ENCODE results near the gene YTHDF2. TPM values are rescaled to one million over a fixed set of nuclear protein-coding genes. Genes with fewer than 3 reads are reported as not detected.
"Not testable (repeated sequence)": the region's sequence is repeated elsewhere in the genome, so short reads cannot be mapped to it uniquely, and the experiment has no call there.

Gene YTHDF2
- total and polyA plus RNA-seq, 7 donors = 30.3 to 55.1 (median 48.7) TPM

DNA sequence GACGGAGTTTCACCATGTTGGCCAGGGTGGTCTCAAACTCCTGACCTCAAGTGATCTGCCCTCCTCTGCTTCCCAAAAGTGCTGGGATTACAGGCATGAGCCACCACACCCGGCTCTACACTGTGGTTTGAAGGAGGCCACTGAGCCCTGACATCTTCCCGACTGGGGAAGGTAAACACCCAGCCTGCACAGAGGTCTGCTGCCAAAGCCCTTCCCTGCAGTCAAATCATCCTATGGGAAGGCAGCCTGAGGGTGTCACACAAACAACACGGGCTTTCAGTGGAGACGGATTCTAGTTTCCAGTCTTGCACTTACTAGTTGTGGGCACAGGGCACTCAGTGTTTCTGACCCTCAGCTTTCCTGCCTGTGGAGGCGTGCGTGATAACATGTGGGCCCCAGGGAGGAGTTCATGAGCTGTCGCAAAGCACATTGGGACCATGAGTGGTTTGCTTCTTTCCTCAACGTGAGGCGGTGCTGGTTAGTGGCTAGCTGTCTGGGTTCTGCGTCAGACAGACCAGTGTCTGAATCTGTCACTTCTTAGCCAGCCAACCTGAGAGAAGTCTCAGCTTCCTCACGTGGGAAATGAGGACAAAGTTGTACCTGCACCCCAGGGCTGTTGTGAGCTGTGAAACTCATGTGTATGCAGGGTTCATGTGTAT lies 53.8 kb downstream of the YTHDF2 start:
- TF ChIP-seq, protein P1, sequence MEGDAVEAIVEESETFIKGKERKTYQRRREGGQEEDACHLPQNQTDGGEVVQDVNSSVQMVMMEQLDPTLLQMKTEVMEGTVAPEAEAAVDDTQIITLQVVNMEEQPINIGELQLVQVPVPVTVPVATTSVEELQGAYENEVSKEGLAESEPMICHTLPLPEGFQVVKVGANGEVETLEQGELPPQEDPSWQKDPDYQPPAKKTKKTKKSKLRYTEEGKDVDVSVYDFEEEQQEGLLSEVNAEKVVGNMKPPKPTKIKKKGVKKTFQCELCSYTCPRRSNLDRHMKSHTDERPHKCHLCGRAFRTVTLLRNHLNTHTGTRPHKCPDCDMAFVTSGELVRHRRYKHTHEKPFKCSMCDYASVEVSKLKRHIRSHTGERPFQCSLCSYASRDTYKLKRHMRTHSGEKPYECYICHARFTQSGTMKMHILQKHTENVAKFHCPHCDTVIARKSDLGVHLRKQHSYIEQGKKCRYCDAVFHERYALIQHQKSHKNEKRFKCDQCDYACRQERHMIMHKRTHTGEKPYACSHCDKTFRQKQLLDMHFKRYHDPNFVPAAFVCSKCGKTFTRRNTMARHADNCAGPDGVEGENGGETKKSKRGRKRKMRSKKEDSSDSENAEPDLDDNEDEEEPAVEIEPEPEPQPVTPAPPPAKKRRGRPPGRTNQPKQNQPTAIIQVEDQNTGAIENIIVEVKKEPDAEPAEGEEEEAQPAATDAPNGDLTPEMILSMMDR (IDR thresholded peaks at IDR 0.05) = no peak
- no peak overlapping the region for H3K4me3 ChIP-seq
- H3K9me3 ChIP-seq = no peaks in the 10 kb centered on the region
- no peaks in the 10 kb centered on the region for H3K27me3 ChIP-seq (ENCODE audit: insufficient read depth in 3 of 3, low read length in 2 of 3)
- H3K4me1 ChIP-seq = peaks cover 9% of the 10 kb centered on the region
- H3K36me3 ChIP-seq (ENCODE audit: insufficient read depth in 1 of 2, low read depth in 1 of 2) = no peaks in the 10 kb centered on the region
- intact Hi-C loops (cut with DNase I) = no loop called here
- no peak overlapping the region for H3K27ac ChIP-seq
- ATAC-seq (no peak), DNase-seq (no peak)
- 71 to 78% (median 75%) methylated on average over 12 of the region's 12 CpGs for WGBS, 3 donors

DNA sequence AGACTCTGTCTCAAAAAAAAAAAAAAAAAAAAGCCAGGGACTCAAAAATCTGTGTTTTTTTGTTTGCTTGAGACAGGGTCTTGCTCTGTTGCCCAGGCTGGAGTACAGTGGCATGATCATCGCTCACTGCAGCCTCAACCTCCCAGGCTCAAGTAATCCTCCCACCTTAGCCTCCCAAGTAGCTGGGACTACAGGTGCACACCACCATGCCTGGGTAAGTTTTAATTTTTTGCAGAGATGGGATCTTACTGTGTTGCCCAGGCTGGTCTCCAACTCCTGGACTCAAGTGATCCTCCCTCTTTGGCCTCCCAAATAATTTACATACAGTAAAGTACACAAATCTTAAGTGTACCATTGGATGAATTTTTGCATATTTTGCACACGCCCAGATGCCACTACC lies 55.2 kb downstream of the YTHDF2 start:
- H3K27ac ChIP-seq; H3K36me3 ChIP-seq (ENCODE audit: insufficient read depth in 1 of 2, low read depth in 1 of 2); H3K9me3 ChIP-seq; intact Hi-C loops (cut with DNase I); DNase-seq; ATAC-seq; H3K27me3 ChIP-seq (ENCODE audit: insufficient read depth in 3 of 3, low read length in 2 of 3); H3K4me3 ChIP-seq; H3K4me1 ChIP-seq: not testable (repeated sequence)
- WGBS, 3 donors = 89 to 94% (median 94%) methylated on average over 2 of the region's 2 CpGs

DNA sequence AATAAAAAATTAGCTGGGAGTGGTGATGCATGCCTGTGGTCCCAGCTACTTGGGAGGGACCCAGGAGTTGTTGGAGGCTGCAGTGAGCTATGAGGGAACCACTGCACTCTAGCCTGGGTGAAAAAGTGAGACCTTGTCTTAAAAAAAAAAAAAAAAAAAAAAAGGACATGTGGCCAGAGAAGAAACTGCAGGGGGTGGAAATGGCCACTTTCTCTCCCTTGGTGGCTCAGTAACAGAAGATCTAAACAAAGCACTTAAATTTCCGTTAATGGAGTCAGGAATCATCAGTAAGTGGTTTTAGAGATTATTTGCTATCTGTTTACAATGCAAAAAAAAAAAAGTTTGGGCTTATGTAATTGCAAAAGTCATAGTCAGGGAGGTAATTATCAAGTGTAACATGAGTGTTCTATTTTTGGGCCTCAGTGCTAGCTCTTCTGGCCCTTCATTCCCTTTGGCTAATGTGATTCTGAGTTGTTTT lies 55.9 kb downstream of the YTHDF2 start:
- ATAC-seq (peak in 1 of 4 donors; percentile 41), DNase-seq (no peak)
- Histone ChIP-seq H3K36me3 (ENCODE audit: insufficient read depth in 1 of 2, low read depth in 1 of 2) (no peaks in the 10 kb centered on the region), H3K27me3 (ENCODE audit: insufficient read depth in 3 of 3, low read length in 2 of 3) (no peaks in the 10 kb centered on the region), H3K9me3 (no peaks in the 10 kb centered on the region), H3K4me1 (peaks cover 7% of the 10 kb centered on the region), H3K27ac (no peak overlapping the region), H3K4me3 (no peak overlapping the region)
- 62 to 83% (median 79%) methylated on average over 1 of the region's 1 CpG for WGBS, 3 donors
- intact Hi-C loops (cut with DNase I) = no loop called here
- TF ChIP-seq, protein P1 (IDR thresholded peaks at IDR 0.05) = no peak

DNA sequence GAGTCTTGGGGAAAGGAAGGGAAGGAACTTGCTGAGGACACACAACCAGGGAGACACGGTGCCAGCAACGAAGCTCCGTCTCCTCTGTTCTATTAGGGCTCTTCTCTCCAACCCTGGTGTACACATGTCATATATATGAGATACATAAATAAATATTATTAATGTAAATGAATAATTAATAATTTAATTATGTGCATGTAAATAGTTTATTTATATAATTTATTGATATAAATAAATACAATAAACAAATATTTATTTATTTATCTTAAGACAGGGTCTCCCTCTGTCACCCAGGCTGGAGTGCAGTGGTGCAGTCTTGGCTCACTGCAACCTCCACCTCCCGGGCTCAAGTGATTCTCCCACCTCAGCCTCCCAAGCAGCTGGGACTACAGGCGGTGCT lies 57.8 kb downstream of the YTHDF2 start:
- ATAC-seq; H3K4me3 ChIP-seq; H3K36me3 ChIP-seq (ENCODE audit: insufficient read depth in 1 of 2, low read depth in 1 of 2); H3K27ac ChIP-seq; DNase-seq; H3K4me1 ChIP-seq; H3K9me3 ChIP-seq; intact Hi-C loops (cut with DNase I); H3K27me3 ChIP-seq (ENCODE audit: insufficient read depth in 3 of 3, low read length in 2 of 3): not testable (repeated sequence)
- 91 to 94% (median 92%) methylated on average over 5 of the region's 5 CpGs for WGBS, 3 donors

DNA sequence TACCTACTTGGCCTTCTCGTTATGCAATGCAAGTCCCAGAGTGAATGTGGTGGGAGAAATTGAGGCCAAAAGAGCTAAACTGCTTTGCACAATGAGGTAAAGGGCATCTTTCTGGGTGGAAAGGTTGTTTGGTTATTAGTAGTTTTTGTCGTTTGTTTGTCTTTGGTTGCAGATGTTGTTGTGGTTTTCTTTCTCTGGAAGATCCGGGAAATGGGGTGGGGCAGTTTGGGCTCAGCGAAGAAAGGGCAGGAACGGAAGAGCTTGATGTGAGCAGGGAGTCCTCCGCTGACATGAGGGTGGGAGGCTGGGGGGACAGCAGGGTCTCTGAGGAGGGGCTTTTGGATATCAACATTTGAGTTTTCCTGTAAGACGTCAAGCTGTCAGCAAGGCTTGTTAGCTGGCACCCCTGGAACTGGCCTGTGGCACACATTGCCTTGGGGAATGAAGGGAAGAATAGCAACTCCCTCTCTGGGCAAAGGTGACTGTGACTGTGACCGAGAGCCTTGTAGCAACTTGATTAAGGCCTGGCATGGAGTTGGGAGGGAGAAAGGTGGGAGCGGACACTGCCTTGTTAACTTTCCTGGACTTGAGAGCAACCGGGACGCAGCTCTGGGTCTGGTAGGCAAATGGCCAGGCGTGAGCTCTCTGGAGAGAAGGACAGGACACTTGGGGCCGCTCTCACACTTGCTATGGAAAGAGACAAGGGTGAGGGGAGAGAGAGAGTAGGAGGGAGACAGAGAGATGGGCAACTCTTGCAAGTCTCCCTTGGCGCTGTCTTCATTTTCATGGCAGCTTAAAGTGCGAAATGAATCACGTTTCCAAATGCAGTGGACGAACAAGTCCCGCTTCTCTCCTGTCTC lies 59.8 kb downstream of the YTHDF2 start:
- H3K27me3 ChIP-seq (ENCODE audit: insufficient read depth in 3 of 3, low read length in 2 of 3) = no peaks in the 10 kb centered on the region
- peaks cover 7% of the 10 kb centered on the region for H3K4me1 ChIP-seq
- WGBS, 3 donors = 44 to 55% (median 50%) methylated on average over 18 of the region's 18 CpGs
- no peaks in the 10 kb centered on the region for H3K9me3 ChIP-seq
- no peak overlapping the region for H3K4me3 ChIP-seq
- TF ChIP-seq, protein P1 (IDR thresholded peaks at IDR 0.05) = no peak
- ATAC-seq = no peak
- no peak overlapping the region for H3K27ac ChIP-seq
- no peak for DNase-seq
- no peaks in the 10 kb centered on the region for H3K36me3 ChIP-seq (ENCODE audit: insufficient read depth in 1 of 2, low read depth in 1 of 2)
- intact Hi-C loops (cut with DNase I) = no loop called here
